PC-3 (cell line): Measurements from ENCODE around the gene TOPBP1. TPM values are rescaled to one million over a fixed set of nuclear protein-coding genes. Genes with fewer than 3 reads are reported as not detected.

Source experiments
- ATAC-seq: fragments of 200-7000 bp; cut with Tn5 transposase; 2 replicates; pipeline ENCODE4 v1.9.1; 2020; ENCODE audit warnings: mild to moderate bottlenecking, moderate library complexity
- BruUV-seq: library from RNA; stranded (reverse); fragments of 400-500 nt; replicated peaks from 2 replicates; lab custom pipeline; 2021; lab: Mats Ljungman, UMichigan
- CTCF ChIA-PET: fragments of 300-600 bp; sonication (Branson Sonifier 250); formaldehyde crosslinking; loops from one replicate; lab custom pipeline; 2022; ENCODE audit warnings: antibody characterized with exemption; lab: Charles Lee
- POLR2A ChIA-PET: fragments of 300-600 bp; sonication (Branson Sonifier 250); formaldehyde crosslinking; loops from one replicate; lab custom pipeline; 2022; ENCODE audit warnings: antibody characterized with exemption; ENCODE audit not compliant: unreplicated experiment; lab: Charles Lee
- DNase-seq: peaks from one replicate; pipeline ENCODE4 v3.0.0-alpha.2; 2015
- H2AFZ ChIP-seq: fragments of 300-600 bp; sonication (generic); 2 replicates; pipeline ENCODE4 v1.6.0; 2016; ENCODE audit warnings: antibody characterized with exemption, low read length
- H3F3A ChIP-seq: fragments of 300-600 bp; sonication (generic); one replicate; pipeline ENCODE4 v1.6.0; 2017; ENCODE audit warnings: antibody characterized with exemption, low read length, control low read depth, mild to moderate bottlenecking; ENCODE audit not compliant: unreplicated experiment
- H3K27ac ChIP-seq: fragments of 300-600 bp; sonication (generic); 2 replicates; pipeline ENCODE4 v1.5.1; 2016; ENCODE audit warnings: mild to moderate bottlenecking, low read length
- H3K27me3 ChIP-seq: fragments of 300-600 bp; sonication (generic); 2 replicates; pipeline ENCODE4 v1.6.1; 2016; ENCODE audit warnings: low read length, mixed read lengths
- H3K36me3 ChIP-seq: fragments of 300-600 bp; sonication (generic); 2 replicates; pipeline ENCODE4 v1.6.1; 2016; ENCODE audit warnings: low read depth, mixed run types, low read length, mixed read lengths
- H3K4me1 ChIP-seq: fragments of 300-600 bp; sonication (generic); 2 replicates; pipeline ENCODE4 v1.5.1; 2016; ENCODE audit warnings: low read length; ENCODE audit not compliant: insufficient read depth
- H3K4me2 ChIP-seq: fragments of 300-600 bp; sonication (generic); 2 replicates; pipeline ENCODE4 v1.6.0; 2016; ENCODE audit warnings: low read length
- H3K4me3 ChIP-seq: fragments of 300-600 bp; sonication (generic); 2 replicates; pipeline ENCODE4 v1.5.1; 2016; ENCODE audit warnings: mild to moderate bottlenecking, low read length, mixed read lengths
- H3K79me2 ChIP-seq: fragments of 300-600 bp; sonication (generic); 2 replicates; pipeline ENCODE4 v1.6.1; 2017; ENCODE audit warnings: low read length, mixed read lengths
- H3K9ac ChIP-seq: fragments of 300-600 bp; sonication (generic); 2 replicates; pipeline ENCODE4 v1.6.0; 2016; ENCODE audit warnings: mild to moderate bottlenecking, low read length
- H3K9me2 ChIP-seq: fragments of 300-600 bp; sonication (generic); replicated peaks from 2 replicates; pipeline ENCODE4 v1.6.1; 2016; ENCODE audit warnings: mixed run types, low read length, mixed read lengths
- H3K9me3 ChIP-seq: fragments of 300-600 bp; sonication (generic); 2 replicates; pipeline ENCODE4 v1.6.1; 2016; ENCODE audit warnings: low read length, mixed read lengths
- H4K20me1 ChIP-seq: fragments of 300-600 bp; sonication (generic); 2 replicates; pipeline ENCODE4 v1.6.1; 2016; ENCODE audit warnings: low read length, mixed read lengths
- EZH2 ChIP-seq: fragments of 300-600 bp; sonication (generic); IDR thresholded peaks from one replicate; pipeline ENCODE4 v1.6.1; 2017; ENCODE audit warnings: antibody characterized with exemption, mild to moderate bottlenecking, low read length; ENCODE audit not compliant: unreplicated experiment
- EZH2phosphoT487 ChIP-seq: fragments of 300-600 bp; sonication (generic); IDR thresholded peaks from 2 replicates; pipeline ENCODE4 v1.6.1; 2018; ENCODE audit warnings: mild to moderate bottlenecking, antibody characterized with exemption, low read length, borderline replicate concordance
- intact Hi-C: fragments of 100-400 bp; cut with micrococcal nuclease; formaldehyde crosslinking; loops from 2 replicates; pipeline ENCODE4 v1.9.0; 2023
- total RNA-seq: library from RNA; depleted of rRNA; stranded (reverse); fragments of >200 nt; gene quantifications from 2 replicates; pipeline ENCODE4 v1.2.3, GENCODE V29; 2014
- TF ChIP-seq, protein P1 (sequence below): fragments of 300-600 bp; sonication (generic); conservative IDR thresholded peaks from 2 replicates; pipeline ENCODE4 v1.5.1; 2017; ENCODE audit warnings: antibody characterized with exemption, low read depth, mild to moderate bottlenecking, low read length

Gene TOPBP1
- total RNA-seq, 1 experiment from 2014 or later = 42.4 TPM

DNA sequence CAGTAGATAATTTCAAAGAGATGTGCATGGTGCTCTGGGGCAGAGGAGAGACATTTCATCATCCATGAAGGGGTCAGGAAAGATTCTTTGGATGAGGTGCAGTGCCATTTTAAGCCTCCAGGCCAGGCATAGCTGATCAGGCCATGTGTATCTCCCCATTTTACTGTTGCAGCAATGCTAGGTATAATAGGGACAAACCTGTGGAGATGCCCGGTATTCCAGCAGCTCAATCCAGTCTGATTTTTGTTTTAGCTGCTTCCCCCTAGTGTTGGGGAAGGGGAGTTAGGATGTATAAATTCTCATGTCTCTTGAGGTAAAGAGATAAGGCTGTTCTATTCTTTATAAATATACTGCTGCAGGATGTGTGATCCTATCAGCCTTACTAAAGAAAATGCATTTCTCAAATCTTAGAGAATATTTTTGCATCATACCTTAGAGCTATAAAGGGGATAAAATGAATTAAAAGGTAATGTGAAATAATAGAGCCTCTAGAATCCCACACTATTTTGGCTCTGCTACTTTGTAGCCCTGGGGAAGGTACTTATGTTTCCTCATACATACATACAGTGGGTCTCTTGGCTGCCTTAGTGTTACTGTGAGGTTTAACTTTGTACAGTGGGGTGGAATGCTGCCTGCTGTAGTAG is 83.1 kb downstream of the TOPBP1 start:
- ChIA-PET POLR2A (no interaction called here), CTCF (interaction anchor here (0.5 to 0.9 kb wide), 4 partner anchors 8 to 143 kb away, joined by 3 to 5 read pairs (median 3); no protein-coding TSS in a partner anchor)
- DNase-seq (peak; percentile 63), ATAC-seq (peak; percentile 53)
- intact Hi-C loops = loop anchor here (1.0 to 5.0 kb wide), 3 partner anchors 114 to 846 kb away; no protein-coding TSS in a partner anchor
- Histone ChIP-seq H3K27me3 (no peaks in the 10 kb centered on the region), H3K4me1 (peaks cover 19% of the 10 kb centered on the region), H3F3A (no peaks in the 10 kb centered on the region), H3K9ac (no peak overlapping the region), H2AFZ (no peak overlapping the region), H3K4me2 (peak overlapping the region; percentile 36; the same call in 1 of the 2 replicates), H3K27ac (no peak overlapping the region), H4K20me1 (peaks cover 52% of the 10 kb centered on the region), H3K36me3 (peaks cover 60% of the 10 kb centered on the region), H3K9me3 (no peaks in the 10 kb centered on the region), H3K4me3 (peak overlapping the region; percentile 19; the same call in 1 of the 2 replicates), H3K79me2 (peaks cover 92% of the 10 kb centered on the region), H3K9me2 (no peaks in the 10 kb centered on the region)
- TF ChIP-seq EZH2phosphoT487 = no peak
- TF ChIP-seq, protein P1, sequence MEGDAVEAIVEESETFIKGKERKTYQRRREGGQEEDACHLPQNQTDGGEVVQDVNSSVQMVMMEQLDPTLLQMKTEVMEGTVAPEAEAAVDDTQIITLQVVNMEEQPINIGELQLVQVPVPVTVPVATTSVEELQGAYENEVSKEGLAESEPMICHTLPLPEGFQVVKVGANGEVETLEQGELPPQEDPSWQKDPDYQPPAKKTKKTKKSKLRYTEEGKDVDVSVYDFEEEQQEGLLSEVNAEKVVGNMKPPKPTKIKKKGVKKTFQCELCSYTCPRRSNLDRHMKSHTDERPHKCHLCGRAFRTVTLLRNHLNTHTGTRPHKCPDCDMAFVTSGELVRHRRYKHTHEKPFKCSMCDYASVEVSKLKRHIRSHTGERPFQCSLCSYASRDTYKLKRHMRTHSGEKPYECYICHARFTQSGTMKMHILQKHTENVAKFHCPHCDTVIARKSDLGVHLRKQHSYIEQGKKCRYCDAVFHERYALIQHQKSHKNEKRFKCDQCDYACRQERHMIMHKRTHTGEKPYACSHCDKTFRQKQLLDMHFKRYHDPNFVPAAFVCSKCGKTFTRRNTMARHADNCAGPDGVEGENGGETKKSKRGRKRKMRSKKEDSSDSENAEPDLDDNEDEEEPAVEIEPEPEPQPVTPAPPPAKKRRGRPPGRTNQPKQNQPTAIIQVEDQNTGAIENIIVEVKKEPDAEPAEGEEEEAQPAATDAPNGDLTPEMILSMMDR = peak; percentile 70
- TF ChIP-seq EZH2 = no peak
- no TSS peak for BruUV-seq

DNA sequence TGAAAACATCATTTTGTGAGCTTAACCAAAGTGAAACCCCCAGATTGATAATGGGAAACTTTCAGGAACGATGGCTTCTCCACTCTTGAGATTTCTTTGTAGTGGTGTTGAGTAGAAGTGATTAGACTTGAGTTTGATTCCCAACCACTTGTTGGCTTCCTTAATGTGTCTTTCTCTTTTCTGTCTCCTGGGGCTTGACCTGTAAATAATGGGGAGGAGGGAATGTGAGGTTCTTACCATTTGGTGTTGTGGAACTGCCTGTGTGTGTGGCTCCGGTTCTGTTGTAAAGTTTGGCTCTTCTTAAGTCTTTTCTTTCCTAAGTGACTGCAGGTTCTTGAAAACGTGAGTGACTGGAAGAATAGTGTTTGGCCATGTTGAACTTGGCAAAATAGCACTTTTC is 85.6 kb downstream of the TOPBP1 start:
- TF ChIP-seq, protein P1 = no peak
- TF ChIP-seq EZH2 = no peak
- Histone ChIP-seq H3K4me2 (peak overlapping the region; percentile 97), H3K27ac (no peak overlapping the region), H3K79me2 (peaks cover 67% of the 10 kb centered on the region), H3F3A (no peaks in the 10 kb centered on the region), H3K4me1 (peaks cover 33% of the 10 kb centered on the region), H3K4me3 (peak overlapping the region; percentile 93), H3K9ac (peak overlapping the region; percentile 87), H4K20me1 (peaks cover 39% of the 10 kb centered on the region), H3K27me3 (no peaks in the 10 kb centered on the region), H3K36me3 (peaks cover 38% of the 10 kb centered on the region), H3K9me2 (no peaks in the 10 kb centered on the region), H2AFZ (no peak overlapping the region), H3K9me3 (no peaks in the 10 kb centered on the region)
- no TSS peak for BruUV-seq
- no peak for DNase-seq
- no peak for ATAC-seq
- intact Hi-C loops = loop anchor here (5.0 kb wide), 1 partner anchor 844 kb away; no protein-coding TSS in a partner anchor
- POLR2A ChIA-PET = no interaction called here
- CTCF ChIA-PET = no interaction called here

DNA sequence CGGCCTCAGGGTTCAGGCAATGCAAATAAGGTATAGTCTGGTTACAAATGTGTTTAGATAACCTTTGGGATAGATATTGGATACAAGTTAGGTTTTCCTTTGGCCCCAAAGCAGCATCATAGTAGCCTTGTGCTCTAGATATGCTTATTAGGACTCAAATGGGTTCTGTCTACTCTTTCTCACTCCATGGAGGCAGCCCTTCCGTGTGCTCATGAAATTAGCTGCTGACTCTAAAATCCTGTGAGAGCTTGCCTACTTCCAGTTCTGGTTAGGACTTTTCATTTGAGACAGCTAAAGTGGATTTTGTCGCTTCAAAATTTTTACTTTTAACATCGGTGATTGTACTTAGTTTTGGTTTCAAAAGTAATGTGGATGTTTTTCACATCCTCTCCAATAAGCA is 86.7 kb downstream of the TOPBP1 start:
- Histone ChIP-seq H3K9me3 (no peaks in the 10 kb centered on the region), H4K20me1 (peaks cover 39% of the 10 kb centered on the region), H3K27ac (peak overlapping the region; percentile 51; the same call in 1 of the 2 replicates), H3K36me3 (peaks cover 33% of the 10 kb centered on the region), H3K4me2 (peak overlapping the region; percentile 97), H3K27me3 (no peaks in the 10 kb centered on the region), H2AFZ (no peak overlapping the region), H3K4me1 (peaks cover 44% of the 10 kb centered on the region), H3K9me2 (no peaks in the 10 kb centered on the region), H3K79me2 (peaks cover 57% of the 10 kb centered on the region), H3F3A (no peaks in the 10 kb centered on the region), H3K9ac (peak overlapping the region; percentile 87), H3K4me3 (peak overlapping the region; percentile 93)
- intact Hi-C loops = loop anchor here (5.0 kb wide), 1 partner anchor 843 kb away; no protein-coding TSS in a partner anchor
- CTCF ChIA-PET = no interaction called here
- no peak for ATAC-seq
- no TSS peak for BruUV-seq
- POLR2A ChIA-PET = interaction anchor here (0.7 kb wide), 1 partner anchor 51 kb away, joined by 3 read pairs; no protein-coding TSS in a partner anchor
- no peak for DNase-seq
- TF ChIP-seq EZH2phosphoT487 (no peak), EZH2 (no peak)
- TF ChIP-seq, protein P1 = no peak
